HL-60 (cell line): ENCODE measurements around the gene WARS2.

ENCODE experiments used
- DNase-seq, 2 experiments: peaks; one replicate each; pipeline ENCODE4 v3.0.0-alpha.2; 2010 to 2020; ENCODE audit warnings: low read depth in 1 of 2, low spot score in 1 of 2
- H3K27ac ChIP-seq: fragments of 250-450 bp; sonication (Bioruptor Pico); replicated peaks from 2 replicates; pipeline ENCODE4 v1.5.1; 2020; ENCODE audit warnings: mild to moderate bottlenecking, moderate library complexity
- H3K27me3 ChIP-seq: fragments of 250-450 bp; sonication (Bioruptor Pico); 2 replicates; pipeline ENCODE4 v1.5.1; 2021; ENCODE audit warnings: mild to moderate bottlenecking, moderate library complexity; ENCODE audit not compliant: insufficient read depth, poor library complexity, severe bottlenecking
- H3K4me3 ChIP-seq: replicated peaks from 2 replicates; pipeline ENCODE4 v1.5.1; 2011; ENCODE audit warnings: mild to moderate bottlenecking, control low read depth, low read length; ENCODE audit not compliant: insufficient read depth
- GABPA ChIP-seq: IDR thresholded peaks from 2 replicates; pipeline ENCODE4 v1.6.1; 2012; ENCODE audit warnings: low read depth
- POLR2AphosphoS5 ChIP-seq: IDR thresholded peaks from 2 replicates; pipeline ENCODE4 v1.6.1; 2012; ENCODE audit warnings: low read depth
- REST ChIP-seq: IDR thresholded peaks from 2 replicates; pipeline ENCODE4 v1.6.1; 2012; ENCODE audit warnings: low read depth; ENCODE audit not compliant: insufficient replicate concordance
- SPI1 ChIP-seq: IDR thresholded peaks from 2 replicates; pipeline ENCODE4 v1.6.1; 2012; ENCODE audit warnings: low read depth, mild to moderate bottlenecking, borderline replicate concordance
- TF ChIP-seq, protein P1 (sequence below): IDR thresholded peaks from one replicate; pipeline ENCODE4 v1.5.1; 2011; ENCODE audit warnings: low read length, control low read depth, inconsistent platforms; ENCODE audit not compliant: insufficient read depth

Gene WARS2

DNA sequence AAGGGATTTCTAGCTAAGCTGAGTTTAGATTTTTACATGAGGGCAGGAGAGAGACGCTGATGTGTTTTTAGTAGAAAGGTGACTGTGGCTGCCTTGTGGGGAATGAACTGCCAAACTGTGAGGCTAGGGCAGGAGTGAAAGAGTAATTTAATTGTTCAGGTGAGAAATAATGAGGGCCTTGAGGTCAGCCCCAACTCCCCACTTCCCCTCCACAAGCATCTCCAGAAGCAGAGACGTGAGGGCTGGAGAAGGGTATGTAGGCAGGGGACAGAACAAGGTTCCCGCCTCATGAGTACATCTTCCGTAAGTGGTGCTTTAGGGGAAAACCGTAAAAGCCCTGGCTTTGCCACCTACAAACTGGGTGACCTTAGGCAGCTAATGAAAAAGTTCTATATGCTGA, 70.8 kb downstream of the WARS2 start:
- Histone ChIP-seq H3K4me3 (no peak overlapping the region), H3K27ac (no peak overlapping the region), H3K27me3 (no peaks in the 10 kb centered on the region)
- TF ChIP-seq POLR2AphosphoS5 (no peak), REST (no peak), SPI1 (no peak), GABPA (no peak)
- TF ChIP-seq, protein P1, sequence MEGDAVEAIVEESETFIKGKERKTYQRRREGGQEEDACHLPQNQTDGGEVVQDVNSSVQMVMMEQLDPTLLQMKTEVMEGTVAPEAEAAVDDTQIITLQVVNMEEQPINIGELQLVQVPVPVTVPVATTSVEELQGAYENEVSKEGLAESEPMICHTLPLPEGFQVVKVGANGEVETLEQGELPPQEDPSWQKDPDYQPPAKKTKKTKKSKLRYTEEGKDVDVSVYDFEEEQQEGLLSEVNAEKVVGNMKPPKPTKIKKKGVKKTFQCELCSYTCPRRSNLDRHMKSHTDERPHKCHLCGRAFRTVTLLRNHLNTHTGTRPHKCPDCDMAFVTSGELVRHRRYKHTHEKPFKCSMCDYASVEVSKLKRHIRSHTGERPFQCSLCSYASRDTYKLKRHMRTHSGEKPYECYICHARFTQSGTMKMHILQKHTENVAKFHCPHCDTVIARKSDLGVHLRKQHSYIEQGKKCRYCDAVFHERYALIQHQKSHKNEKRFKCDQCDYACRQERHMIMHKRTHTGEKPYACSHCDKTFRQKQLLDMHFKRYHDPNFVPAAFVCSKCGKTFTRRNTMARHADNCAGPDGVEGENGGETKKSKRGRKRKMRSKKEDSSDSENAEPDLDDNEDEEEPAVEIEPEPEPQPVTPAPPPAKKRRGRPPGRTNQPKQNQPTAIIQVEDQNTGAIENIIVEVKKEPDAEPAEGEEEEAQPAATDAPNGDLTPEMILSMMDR = no peak
- DNase-seq = no peak

DNA sequence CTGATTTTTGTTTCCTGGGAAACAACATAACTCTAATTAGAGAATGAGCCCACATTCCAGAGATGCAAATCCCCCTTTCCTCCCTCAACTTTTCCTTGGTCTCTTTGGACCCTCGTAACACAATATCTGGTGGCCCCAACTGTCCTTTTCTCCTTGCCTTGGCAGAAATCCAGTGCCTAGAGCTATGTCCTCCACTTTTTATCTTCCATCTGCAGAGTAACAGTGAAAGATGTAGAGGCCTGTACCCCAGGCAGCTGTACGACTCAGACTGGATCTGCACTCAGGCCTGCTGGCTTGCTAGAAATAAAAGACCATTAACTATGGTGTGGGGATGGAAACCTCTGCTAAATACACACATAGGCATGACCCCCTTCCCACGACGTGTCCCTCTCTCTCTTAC, 72.0 kb downstream of the WARS2 start:
- no peaks in the 10 kb centered on the region for H3K27me3 ChIP-seq
- TF ChIP-seq SPI1 (no peak), POLR2AphosphoS5 (no peak), GABPA (no peak), REST (no peak)
- TF ChIP-seq, protein P1 = no peak
- no peak overlapping the region for H3K4me3 ChIP-seq
- DNase-seq = no peak
- H3K27ac ChIP-seq = no peak overlapping the region

- TF ChIP-seq SPI1 = no peak
- Histone ChIP-seq H3K27me3 (no peaks in the 10 kb centered on the region), H3K4me3 (no peak overlapping the region), H3K27ac (no peak overlapping the region)
- DNase-seq = no peak
Observed at GRCh38 chr1:119061700-119062099, 78.8 kb downstream of the WARS2 start.

DNA sequence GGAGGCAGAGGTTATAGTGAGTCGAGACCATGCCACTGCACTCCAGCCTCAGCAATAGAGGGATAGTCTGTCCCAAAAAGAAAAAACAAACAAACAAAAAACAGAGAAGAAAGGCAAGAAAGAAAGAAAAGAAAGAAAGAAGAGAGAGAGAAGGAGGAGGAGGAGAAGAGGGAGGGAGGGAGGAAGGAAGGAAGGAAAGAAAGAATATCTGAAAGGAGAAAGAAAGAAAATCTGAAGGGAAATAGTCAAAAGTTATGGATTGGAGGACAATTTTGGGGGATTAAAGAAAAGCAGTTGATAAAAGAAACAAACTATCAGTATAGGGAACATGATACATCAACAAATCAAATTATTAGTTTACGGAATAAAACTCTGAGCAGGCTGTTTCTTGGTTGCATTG, 84.9 kb downstream of the WARS2 start:
- Histone ChIP-seq H3K4me3 (no peak overlapping the region), H3K27me3 (no peaks in the 10 kb centered on the region), H3K27ac (no peak overlapping the region)
- no peak for DNase-seq
- no peak for TF ChIP-seq POLR2AphosphoS5

DNA sequence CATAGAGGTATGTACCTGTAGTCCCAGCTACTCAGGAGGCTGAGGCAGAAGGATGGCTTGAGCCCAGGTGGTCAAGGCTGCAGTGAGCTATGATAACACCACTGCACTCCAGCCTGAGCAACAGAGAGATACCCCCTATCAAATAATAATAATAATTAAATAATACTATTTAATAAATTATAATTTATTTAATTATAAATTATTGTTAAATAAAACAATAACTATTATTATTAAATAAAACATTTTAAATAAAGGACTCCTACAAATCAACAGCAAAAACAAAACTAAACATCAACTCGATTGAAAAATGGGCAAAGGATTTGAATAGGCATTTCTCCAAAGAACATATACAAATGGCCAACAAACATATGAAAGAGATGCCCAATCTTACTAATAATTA, 86.5 kb downstream of the WARS2 start:
- no peak for TF ChIP-seq GABPA
- TF ChIP-seq, protein P1 = no peak
- TF ChIP-seq REST = no peak
- TF ChIP-seq POLR2AphosphoS5 = no peak
- TF ChIP-seq SPI1 = no peak
- Histone ChIP-seq H3K27me3 (no peaks in the 10 kb centered on the region), H3K4me3 (no peak overlapping the region), H3K27ac (no peak overlapping the region)
- no peak for DNase-seq
